NCI-H345 treated with DMSO at 0.1 percent for 48 hours (cell line): Measurements from ENCODE around the gene LMTK2.

Experiments used
- DNase-seq: peaks from one replicate; lab custom pipeline; 2025; ENCODE audit not compliant: unreplicated experiment; lab: John Stamatoyannopoulos, UW

LMTK2 gene

GRCh38 chr7:98174334-98175259, 67.9 kb downstream of the LMTK2 start:
- no peak for DNase-seq

DNA sequence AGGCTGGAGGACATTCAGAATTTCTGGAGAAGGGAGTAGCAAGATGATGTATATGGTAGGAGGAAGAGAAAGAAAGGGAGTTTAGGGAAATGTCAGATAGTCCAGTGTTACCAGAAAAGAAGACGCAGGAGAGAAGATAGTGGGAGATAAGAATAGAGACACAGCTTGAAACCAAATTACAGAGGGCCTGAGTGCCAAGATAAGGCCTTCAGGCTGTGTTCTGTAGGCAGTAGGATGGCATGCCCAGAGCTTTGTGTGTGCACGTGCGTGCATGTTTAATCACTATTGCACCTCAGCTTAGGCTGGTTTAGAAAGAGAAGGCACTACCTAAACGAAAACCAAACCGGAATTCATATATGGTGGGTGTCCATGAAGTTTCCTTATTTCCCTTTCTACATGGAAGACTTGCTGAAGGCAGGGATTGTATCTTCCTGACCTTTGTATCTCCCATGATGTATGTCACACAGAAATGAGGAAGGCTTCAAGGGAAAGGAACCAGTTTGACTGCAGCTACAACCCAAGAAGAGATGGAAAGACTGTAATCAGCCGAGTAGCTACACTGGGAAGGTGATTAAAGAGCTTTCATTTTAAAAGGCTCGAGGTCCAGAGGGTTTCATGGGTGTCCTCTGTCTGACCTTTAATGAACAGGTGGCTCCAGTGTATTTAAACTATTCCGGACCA, 68.7 kb downstream of the LMTK2 start:
- DNase-seq = no peak

DNA sequence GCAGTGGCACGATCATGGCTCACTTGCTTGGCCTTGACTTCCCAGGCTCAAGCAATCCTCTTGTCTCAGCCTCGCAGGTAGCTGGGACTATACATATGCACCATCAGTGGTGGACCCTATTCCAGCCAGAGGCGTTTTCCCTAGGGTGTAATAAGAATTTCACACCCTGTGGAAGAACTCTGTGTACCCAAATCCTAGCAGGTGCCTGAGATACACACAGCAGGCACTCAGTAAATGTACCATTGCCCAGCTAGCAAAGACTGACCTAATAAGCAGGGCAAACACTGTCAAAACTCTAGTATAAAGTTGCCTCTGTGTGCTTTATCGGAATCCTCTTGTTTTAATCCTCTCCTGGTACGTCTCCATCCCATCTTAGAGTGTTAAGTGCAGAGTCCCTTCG, 70.9 kb downstream of the LMTK2 start:
- DNase-seq = no peak

- no peak for DNase-seq
Observed at GRCh38 chr7:98178321-98178720, 71.7 kb downstream of the LMTK2 start.

DNA sequence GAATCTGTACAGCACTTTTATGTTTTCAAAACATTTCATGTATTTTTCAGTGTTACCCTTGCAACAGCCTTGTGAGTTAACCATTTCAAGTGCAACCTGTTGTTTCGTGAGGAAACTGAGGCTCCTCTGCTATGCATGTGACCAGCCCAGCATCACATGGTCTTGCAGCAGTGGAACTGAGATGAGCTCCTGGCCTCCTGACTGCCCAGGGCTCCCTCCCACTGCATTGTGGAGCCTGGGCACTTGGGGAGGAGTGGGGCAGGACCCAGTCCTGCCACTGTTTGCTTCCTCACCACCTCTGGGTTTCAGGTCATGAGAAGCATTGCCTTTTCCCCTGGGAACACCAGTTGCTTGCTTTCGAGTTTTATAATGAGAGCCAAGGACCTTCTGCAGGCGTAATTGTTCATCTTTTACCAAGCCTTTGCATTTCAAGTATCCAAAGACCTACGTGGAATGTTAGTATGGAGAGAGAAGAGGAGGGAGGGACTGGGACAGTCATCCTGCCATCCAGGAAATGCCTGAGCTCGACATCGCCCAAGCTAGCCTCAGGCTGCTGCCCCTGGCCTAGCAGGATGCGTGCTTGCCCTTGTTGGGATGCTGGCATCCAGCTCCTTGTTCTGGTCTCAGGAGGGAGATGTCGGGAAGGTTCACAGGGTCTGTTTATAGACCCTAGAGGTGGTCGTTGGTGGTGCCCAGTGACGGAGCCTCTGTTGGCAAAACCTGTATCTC, 72.3 kb downstream of the LMTK2 start:
- no peak for DNase-seq

DNA sequence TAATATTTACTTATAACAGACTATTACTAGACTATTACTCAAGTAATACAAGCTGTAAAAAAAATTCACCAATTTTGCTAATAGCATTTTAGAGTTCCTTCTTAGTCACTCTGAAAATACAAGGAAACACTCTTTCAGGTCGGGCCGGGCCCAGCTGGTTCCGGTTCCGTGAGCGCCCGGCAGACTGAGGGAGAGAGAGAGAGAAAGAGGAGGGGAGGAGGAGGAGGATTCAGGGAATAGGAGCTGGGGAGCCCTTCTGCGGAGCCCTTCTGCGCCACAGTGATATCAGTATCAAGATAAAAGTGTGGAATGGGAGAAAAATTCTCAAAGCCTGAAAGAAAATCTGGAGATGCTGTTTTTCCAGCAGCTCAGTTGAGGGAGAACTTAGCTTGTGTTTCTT, 74.1 kb downstream of the LMTK2 start:
- no peak for DNase-seq

- DNase-seq = no peak
Observed at GRCh38 chr7:98185101-98185500, 78.4 kb downstream of the LMTK2 start.

DNA sequence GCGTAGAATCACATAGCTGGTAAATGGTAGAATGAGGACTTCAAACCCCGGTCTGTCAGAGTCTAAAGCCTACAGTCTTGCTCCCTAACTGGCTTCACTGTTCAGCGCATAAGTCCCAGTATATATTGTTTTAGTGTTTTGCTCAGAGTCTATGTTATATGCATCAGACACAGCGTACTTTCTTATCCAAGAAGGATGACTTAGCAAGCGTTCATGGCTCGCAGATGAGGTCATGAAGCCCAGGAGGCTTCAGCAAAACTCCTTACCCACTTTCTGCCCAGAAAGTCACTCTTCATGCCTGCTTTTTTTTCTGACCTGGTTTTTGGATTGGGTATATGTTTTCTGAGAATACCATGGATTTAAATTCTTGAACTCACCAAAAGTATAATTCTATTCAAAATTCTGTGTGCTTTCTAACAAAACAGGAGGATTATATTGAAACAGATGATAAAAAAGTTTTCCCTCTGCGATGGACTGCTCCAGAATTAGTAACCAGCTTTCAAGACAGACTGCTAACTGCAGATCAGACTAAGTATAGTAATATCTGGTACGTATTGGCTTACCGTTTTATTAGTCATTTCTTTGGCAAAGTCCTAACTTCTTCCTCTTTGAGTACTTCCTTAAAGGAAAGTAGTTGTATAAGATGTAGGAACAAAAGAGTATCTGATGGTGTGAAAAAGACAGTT, 79.9 kb downstream of the LMTK2 start:
- no peak for DNase-seq

DNA sequence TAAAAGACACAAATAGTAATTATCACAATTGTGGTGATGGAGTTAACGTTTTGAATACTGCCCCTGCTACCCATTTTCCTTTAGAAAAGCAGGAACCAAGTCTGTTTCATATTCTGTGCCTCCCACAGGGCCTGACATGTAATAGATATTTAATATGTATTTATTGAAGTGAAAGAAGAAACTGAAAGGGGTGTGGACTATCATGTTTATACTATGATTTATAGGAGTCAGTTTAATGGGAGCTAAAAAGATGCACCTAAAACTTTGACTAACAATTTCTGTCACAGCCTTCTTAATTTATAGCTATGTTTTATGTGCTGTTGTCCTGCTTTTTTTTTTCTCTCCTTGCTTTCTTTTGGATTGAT, 80.5 kb downstream of the LMTK2 start:
- DNase-seq = no peak

- no peak for DNase-seq
Observed at GRCh38 chr7:98189559-98189958, 82.9 kb downstream of the LMTK2 start.

- no peak for DNase-seq
Observed at GRCh38 chr7:98191668-98192431, 85.2 kb downstream of the LMTK2 start.

DNA sequence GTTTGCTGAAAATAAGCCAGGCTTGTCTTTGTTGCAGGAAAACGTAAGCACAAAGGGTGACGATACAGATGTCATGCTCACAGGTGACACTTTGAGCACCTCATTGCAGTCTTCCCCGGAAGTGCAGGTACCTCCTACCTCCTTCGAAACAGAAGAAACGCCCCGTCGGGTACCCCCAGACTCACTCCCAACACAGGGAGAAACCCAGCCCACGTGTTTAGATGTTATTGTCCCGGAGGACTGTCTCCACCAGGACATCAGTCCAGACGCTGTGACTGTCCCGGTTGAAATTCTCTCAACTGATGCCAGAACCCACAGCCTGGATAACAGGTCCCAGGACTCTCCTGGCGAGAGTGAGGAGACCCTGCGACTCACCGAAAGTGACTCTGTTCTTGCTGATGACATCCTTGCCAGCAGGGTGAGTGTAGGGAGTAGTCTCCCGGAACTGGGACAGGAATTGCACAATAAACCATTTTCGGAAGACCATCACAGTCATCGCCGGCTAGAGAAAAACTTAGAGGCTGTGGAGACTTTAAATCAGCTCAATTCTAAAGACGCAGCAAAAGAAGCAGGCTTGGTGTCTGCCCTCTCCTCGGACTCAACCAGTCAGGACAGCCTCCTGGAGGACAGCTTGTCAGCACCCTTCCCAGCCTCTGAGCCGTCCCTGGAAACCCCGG, 86.3 kb downstream of the LMTK2 start:
- no peak for DNase-seq

DNA sequence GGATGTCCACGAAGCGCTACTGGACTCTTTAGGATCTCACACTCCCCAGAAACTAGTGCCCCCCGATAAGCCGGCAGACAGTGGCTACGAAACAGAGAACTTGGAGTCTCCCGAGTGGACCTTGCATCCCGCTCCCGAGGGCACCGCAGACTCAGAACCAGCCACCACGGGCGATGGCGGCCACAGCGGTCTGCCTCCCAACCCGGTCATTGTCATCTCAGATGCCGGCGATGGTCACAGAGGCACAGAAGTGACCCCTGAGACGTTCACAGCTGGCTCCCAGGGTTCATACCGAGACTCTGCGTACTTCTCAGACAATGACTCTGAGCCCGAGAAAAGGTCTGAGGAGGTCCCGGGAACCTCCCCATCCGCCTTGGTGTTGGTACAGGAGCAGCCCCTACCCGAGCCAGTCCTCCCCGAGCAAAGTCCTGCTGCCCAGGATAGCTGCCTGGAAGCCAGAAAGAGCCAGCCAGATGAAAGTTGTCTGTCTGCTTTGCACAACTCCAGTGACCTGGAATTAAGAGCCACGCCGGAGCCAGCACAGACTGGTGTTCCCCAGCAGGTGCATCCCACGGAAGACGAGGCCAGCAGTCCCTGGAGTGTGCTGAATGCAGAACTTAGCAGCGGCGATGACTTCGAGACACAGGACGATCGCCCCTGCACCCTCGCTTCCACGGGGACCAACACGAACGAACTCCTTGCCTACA, 87.0 kb downstream of the LMTK2 start:
- DNase-seq = no peak

- no peak for DNase-seq
Observed at GRCh38 chr7:98194186-98194585, 87.5 kb downstream of the LMTK2 start.

DNA sequence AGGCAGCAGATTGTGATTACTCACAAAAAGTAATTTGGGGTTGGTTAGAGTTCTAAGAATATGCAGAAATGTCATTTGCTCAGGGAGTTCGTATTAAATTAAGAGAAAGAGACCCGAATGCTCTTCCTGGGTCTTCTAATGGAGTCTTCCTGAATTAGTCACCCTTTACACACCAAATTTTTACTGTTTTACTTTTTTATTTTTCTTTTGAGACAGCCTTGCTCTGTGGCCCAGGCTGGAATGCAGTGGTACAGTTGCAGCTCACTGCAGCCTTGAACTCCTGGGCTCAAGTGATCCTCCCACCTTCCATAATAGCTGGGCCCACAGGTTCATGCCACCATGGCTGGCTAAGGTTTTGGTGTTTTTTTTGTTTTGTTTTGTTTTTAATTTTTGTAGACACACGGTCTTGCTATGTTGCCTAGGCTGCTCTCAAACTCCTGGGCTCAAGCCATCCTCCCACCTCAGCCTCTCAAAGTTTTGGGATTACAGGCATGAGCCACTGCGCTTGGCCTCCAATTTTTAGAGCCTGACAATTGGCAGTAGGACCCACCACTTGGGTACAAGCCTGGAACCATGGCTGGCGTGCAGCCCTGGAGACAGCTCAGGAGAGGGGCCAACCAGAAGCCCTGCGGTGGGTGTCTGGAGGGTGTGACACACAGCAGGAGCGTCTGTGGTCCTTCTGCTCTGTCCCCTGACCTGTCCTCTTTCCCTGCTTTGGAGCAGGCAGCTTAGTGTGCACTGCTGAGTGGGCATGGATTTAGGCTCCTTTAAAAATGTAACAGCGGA, 88.2 kb downstream of the LMTK2 start:
- DNase-seq = no peak

DNA sequence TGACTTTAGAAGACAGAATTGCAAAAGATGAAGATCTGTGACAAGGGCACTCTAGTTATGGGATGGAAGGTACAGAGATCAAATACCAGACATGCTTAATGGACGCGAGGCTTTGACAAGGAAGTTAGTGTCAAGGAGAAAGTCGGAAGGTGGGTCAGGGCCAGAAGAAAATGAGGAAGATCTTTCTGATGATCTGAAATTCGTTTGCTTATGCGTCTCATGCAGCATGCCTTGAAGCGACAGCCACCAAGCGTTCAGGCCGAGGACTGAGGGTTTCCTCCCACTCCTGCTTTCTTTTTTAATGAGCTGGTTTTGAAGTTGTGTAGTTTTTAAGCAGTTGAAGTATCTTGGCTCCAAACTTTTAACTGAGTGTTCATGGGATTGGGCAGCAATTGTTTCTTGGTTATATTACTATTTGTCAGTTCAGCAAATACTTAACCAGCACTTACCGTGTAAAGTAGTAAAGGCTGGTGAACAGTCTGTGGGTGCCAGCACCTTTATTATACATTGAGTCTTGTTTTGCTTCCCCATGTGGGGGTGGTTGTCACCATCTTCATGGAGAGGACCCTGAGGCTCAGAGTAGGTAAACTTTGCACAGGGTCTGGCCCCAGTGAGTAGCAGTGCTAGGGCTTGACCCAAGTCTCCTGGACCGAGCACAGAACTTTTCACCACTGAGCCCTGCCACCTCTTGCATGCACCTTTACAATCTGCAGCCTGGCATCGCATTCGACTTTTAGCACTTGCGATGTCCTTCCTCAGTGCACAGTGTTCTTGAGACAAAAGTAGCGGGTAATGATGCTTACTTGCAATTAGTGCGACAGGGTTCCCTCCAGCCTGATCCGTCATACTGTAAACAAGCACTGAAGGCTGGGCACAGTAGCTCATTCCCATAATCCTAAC, 90.3 kb downstream of the LMTK2 start:
- DNase-seq = no peak

- DNase-seq = no peak
Observed at GRCh38 chr7:98199131-98199530, 92.5 kb downstream of the LMTK2 start.

- DNase-seq = no peak
Observed at GRCh38 chr7:98200364-98200763, 93.7 kb downstream of the LMTK2 start.
